Measurements from ENCODE around the gene ABCC3. TPM values are rescaled to one million over a fixed set of nuclear protein-coding genes. Genes with fewer than 3 reads are reported as not detected.

ABCC3 gene
- total and polyA plus RNA-seq, 9 of the 15 experiments (the other 6 are each of a cell fraction or from before 2014, with no cell fraction given), result 0.03 to 1.6 (median 0.42) TPM; not detected in 5

GRCh38 chr17:50707289-50708049 lies 72.8 kb downstream of the ABCC3 start, which contains the start of gene ANKRD40 (continued):
- TF ChIP-seq ADNP (tag; IDR thresholded peaks at IDR 0.05), result no peak
- peak; percentile 75 for TF ChIP-seq MBD2 (IDR thresholded peaks at IDR 0.05; ENCODE audit: borderline replicate concordance, low read depth)
- TF ChIP-seq, protein P1, sequence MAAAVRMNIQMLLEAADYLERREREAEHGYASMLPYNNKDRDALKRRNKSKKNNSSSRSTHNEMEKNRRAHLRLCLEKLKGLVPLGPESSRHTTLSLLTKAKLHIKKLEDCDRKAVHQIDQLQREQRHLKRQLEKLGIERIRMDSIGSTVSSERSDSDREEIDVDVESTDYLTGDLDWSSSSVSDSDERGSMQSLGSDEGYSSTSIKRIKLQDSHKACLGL (CRISPR knock-in tag; IDR thresholded peaks at IDR 0.05; ENCODE audit: borderline replicate concordance, poor library complexity, severe bottlenecking), result peak; percentile 35
- no peak for TF ChIP-seq SMARCA4 (IDR thresholded peaks at IDR 0.05)
- TF ChIP-seq, protein P2, sequence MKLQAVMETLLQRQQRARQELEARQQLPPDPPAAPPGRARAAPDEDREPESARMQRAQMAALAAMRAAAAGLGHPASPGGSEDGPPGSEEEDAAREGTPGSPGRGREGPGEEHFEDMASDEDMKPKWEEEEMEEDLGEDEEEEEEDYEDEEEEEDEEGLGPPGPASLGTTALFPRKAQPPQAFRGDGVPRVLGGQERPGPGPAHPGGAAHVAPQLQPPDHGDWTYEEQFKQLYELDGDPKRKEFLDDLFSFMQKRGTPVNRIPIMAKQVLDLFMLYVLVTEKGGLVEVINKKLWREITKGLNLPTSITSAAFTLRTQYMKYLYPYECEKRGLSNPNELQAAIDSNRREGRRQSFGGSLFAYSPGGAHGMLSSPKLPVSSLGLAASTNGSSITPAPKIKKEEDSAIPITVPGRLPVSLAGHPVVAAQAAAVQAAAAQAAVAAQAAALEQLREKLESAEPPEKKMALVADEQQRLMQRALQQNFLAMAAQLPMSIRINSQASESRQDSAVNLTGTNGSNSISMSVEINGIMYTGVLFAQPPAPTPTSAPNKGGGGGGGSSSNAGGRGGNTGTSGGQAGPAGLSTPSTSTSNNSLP (IDR thresholded peaks at IDR 0.05; ENCODE audit: borderline replicate concordance, low read depth, low read length), result peak; percentile 95
- TF ChIP-seq, protein P3, sequence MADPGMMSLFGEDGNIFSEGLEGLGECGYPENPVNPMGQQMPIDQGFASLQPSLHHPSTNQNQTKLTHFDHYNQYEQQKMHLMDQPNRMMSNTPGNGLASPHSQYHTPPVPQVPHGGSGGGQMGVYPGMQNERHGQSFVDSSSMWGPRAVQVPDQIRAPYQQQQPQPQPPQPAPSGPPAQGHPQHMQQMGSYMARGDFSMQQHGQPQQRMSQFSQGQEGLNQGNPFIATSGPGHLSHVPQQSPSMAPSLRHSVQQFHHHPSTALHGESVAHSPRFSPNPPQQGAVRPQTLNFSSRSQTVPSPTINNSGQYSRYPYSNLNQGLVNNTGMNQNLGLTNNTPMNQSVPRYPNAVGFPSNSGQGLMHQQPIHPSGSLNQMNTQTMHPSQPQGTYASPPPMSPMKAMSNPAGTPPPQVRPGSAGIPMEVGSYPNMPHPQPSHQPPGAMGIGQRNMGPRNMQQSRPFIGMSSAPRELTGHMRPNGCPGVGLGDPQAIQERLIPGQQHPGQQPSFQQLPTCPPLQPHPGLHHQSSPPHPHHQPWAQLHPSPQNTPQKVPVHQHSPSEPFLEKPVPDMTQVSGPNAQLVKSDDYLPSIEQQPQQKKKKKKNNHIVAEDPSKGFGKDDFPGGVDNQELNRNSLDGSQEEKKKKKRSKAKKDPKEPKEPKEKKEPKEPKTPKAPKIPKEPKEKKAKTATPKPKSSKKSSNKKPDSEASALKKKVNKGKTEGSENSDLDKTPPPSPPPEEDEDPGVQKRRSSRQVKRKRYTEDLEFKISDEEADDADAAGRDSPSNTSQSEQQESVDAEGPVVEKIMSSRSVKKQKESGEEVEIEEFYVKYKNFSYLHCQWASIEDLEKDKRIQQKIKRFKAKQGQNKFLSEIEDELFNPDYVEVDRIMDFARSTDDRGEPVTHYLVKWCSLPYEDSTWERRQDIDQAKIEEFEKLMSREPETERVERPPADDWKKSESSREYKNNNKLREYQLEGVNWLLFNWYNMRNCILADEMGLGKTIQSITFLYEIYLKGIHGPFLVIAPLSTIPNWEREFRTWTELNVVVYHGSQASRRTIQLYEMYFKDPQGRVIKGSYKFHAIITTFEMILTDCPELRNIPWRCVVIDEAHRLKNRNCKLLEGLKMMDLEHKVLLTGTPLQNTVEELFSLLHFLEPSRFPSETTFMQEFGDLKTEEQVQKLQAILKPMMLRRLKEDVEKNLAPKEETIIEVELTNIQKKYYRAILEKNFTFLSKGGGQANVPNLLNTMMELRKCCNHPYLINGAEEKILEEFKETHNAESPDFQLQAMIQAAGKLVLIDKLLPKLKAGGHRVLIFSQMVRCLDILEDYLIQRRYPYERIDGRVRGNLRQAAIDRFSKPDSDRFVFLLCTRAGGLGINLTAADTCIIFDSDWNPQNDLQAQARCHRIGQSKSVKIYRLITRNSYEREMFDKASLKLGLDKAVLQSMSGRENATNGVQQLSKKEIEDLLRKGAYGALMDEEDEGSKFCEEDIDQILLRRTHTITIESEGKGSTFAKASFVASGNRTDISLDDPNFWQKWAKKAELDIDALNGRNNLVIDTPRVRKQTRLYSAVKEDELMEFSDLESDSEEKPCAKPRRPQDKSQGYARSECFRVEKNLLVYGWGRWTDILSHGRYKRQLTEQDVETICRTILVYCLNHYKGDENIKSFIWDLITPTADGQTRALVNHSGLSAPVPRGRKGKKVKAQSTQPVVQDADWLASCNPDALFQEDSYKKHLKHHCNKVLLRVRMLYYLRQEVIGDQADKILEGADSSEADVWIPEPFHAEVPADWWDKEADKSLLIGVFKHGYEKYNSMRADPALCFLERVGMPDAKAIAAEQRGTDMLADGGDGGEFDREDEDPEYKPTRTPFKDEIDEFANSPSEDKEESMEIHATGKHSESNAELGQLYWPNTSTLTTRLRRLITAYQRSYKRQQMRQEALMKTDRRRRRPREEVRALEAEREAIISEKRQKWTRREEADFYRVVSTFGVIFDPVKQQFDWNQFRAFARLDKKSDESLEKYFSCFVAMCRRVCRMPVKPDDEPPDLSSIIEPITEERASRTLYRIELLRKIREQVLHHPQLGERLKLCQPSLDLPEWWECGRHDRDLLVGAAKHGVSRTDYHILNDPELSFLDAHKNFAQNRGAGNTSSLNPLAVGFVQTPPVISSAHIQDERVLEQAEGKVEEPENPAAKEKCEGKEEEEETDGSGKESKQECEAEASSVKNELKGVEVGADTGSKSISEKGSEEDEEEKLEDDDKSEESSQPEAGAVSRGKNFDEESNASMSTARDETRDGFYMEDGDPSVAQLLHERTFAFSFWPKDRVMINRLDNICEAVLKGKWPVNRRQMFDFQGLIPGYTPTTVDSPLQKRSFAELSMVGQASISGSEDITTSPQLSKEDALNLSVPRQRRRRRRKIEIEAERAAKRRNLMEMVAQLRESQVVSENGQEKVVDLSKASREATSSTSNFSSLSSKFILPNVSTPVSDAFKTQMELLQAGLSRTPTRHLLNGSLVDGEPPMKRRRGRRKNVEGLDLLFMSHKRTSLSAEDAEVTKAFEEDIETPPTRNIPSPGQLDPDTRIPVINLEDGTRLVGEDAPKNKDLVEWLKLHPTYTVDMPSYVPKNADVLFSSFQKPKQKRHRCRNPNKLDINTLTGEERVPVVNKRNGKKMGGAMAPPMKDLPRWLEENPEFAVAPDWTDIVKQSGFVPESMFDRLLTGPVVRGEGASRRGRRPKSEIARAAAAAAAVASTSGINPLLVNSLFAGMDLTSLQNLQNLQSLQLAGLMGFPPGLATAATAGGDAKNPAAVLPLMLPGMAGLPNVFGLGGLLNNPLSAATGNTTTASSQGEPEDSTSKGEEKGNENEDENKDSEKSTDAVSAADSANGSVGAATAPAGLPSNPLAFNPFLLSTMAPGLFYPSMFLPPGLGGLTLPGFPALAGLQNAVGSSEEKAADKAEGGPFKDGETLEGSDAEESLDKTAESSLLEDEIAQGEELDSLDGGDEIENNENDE (IDR thresholded peaks at IDR 0.05; ENCODE audit: low read depth, low read length), result no peak
- no peak for TF ChIP-seq TSC22D4 (tag; IDR thresholded peaks at IDR 0.05)
- TF ChIP-seq PHF8 (IDR thresholded peaks at IDR 0.05; ENCODE audit: borderline replicate concordance, low read length), result peak; percentile 81
- TF ChIP-seq RBFOX2 (IDR thresholded peaks at IDR 0.05; ENCODE audit: low read depth, low read length), result peak; percentile 88
- 0 out of 2 replicates have a peak, but pooled peaks have one; percentile 14 for TF ChIP-seq ERF (CRISPR knock-in tag; IDR thresholded peaks at IDR 0.05)
- TF ChIP-seq KDM5B (IDR thresholded peaks at IDR 0.05; ENCODE audit: insufficient replicate concordance, low read depth, low read length), result peak; percentile 67
- TF ChIP-seq ZNF212 (CRISPR knock-in tag; IDR thresholded peaks at IDR 0.05), result no peak
